Measurements from ENCODE around the gene TMEM9. TPM values are rescaled to one million over a fixed set of nuclear protein-coding genes. Genes with fewer than 3 reads are reported as not detected.

Gene TMEM9
- total and polyA plus RNA-seq, 8 donors, result 64.0 to 148 (median 133) TPM

DNA sequence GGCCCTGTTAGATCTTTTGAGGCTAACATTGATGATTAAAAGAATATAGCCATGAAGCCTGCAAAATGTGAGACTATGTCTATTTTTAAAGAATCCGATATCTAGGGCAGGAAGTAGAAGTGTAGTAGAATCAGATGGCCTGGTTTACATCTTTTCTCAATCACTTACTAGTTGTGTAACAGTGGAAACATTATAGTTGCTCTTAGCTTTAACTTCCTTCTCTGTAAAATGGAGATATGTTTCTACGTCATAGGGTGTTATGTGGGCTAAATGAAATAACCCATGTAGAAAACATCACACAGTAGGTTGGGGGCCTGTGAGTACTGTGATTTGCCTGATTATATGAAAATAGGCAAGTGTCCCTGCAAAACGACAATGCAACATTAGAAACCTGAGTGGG lies 31.9 kb upstream of the TMEM9 start:
- no peak overlapping the region for H3K27ac ChIP-seq
- no peaks in the 10 kb centered on the region for H3K36me3 ChIP-seq
- H3K4me1 ChIP-seq, result peaks cover 0 to 3% of the 10 kb centered on the region in 2 donors
- H3K4me3 ChIP-seq, result no peak overlapping the region
- TF ChIP-seq, protein P1, sequence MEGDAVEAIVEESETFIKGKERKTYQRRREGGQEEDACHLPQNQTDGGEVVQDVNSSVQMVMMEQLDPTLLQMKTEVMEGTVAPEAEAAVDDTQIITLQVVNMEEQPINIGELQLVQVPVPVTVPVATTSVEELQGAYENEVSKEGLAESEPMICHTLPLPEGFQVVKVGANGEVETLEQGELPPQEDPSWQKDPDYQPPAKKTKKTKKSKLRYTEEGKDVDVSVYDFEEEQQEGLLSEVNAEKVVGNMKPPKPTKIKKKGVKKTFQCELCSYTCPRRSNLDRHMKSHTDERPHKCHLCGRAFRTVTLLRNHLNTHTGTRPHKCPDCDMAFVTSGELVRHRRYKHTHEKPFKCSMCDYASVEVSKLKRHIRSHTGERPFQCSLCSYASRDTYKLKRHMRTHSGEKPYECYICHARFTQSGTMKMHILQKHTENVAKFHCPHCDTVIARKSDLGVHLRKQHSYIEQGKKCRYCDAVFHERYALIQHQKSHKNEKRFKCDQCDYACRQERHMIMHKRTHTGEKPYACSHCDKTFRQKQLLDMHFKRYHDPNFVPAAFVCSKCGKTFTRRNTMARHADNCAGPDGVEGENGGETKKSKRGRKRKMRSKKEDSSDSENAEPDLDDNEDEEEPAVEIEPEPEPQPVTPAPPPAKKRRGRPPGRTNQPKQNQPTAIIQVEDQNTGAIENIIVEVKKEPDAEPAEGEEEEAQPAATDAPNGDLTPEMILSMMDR (IDR thresholded peaks at IDR 0.05), result no peak
- peaks cover 0 to 7% of the 10 kb centered on the region in 2 donors for H3K27me3 ChIP-seq
- no peak for ATAC-seq
- H3K9me3 ChIP-seq, result no peaks in the 10 kb centered on the region
- intact Hi-C loops (cut with DNase I), result no loop called here
- peak in 1 of 4 donors; percentile 44 for DNase-seq

DNA sequence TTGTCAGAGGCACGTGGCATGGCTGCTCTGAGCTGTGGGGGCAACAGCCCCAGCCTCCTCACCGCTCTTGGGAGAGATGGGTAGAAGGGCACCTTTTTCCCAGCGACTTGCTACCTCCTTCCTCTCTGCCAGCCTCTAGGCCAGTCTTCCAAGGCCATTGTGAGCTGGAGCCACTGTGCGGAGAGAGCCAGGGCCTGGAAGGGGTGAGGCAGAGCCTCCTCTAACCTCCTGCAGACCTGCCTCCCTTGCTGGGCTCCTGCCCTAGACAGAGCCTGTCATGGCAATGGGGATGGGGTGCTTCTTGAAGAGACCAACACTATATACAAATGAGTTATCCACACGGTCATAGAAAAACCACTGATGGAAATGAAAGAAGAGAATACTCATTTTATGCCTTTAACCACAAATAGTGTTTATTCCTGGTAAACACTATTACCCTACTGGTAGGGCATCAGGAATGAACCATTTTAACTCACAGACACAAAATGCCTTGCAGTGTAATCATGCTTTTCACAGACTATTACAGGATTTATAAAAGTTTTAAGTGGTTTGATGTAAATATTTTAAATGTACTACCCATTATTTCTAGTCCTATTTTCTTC lies 31.4 kb upstream of the TMEM9 start:
- no peaks in the 10 kb centered on the region for H3K36me3 ChIP-seq
- H3K9me3 ChIP-seq, result no peaks in the 10 kb centered on the region
- H3K27ac ChIP-seq, result no peak overlapping the region
- peaks cover 0 to 1% of the 10 kb centered on the region in 2 donors for H3K27me3 ChIP-seq
- ATAC-seq (no peak), DNase-seq (no peak)
- intact Hi-C loops (cut with DNase I), result no loop called here
- H3K4me1 ChIP-seq, result peaks cover 0 to 3% of the 10 kb centered on the region in 2 donors
- TF ChIP-seq, protein P1 (IDR thresholded peaks at IDR 0.05), result no peak
- no peak overlapping the region for H3K4me3 ChIP-seq

DNA sequence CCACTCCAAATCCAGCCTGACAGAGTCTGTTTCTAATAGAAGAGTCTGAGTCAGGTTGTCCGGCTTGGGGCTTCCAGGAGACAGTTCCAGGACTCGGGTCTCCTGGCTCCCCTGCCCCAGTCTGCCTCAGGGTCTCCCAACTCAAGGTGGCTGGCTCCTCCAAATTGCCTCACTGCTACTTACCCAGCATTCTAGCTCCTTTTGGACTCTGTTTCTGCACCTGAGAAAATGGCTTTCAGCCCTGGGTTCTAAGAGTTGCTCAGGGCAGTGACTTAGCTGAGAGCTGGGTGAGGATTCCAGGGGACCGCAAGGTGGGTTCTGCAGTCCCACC lies 30.8 kb upstream of the TMEM9 start:
- no peaks in the 10 kb centered on the region for H3K9me3 ChIP-seq
- DNase-seq (no peak), ATAC-seq (no peak)
- H3K27me3 ChIP-seq, result no peaks in the 10 kb centered on the region
- TF ChIP-seq, protein P1 (IDR thresholded peaks at IDR 0.05), result no peak
- intact Hi-C loops (cut with DNase I), result no loop called here
- no peak overlapping the region for H3K27ac ChIP-seq
- no peaks in the 10 kb centered on the region for H3K36me3 ChIP-seq
- peaks cover 0 to 3% of the 10 kb centered on the region in 2 donors for H3K4me1 ChIP-seq
- no peak overlapping the region for H3K4me3 ChIP-seq

DNA sequence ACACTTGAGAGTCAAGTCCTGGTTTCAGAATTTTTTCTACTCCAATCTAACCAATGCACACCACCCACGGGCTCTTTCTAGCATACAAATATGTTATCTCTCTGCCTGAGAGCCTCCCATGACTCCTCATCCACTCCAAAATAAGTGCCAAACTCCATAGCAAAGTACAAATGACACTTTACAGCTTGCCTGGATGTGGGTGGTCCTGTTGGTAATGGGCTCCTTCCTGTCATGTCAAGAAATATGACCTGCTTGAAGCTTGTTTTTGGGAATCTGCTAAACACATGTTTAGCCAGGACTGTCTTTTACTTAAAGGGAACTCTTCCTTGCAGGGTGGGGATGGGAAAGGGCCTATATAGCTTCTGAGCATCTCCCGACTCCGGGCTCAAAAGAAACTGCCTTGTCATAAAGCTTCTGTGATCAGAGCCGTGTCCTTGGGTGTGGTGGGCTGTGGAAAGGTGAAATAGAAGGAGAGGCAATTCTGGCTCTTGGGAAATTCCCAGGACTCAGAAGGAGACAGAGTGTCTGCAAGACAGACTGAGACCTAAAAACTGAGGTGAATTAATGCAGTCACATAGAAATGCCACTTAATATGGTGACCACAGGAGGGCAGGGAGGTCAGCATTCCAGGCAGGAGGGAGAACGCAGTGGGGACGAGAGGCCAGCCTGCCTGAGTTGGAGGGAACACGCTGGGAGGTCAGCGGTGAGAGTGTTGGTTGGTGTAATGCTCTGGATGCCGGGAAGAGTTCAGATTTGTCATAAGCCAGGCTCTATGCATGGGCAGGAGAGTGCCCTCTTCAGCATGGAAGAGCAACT lies 30.2 kb upstream of the TMEM9 start:
- ATAC-seq (peak; percentile 83), DNase-seq (peak in 2 of 4 donors; percentile 74 to 82)
- TF ChIP-seq, protein P1 (IDR thresholded peaks at IDR 0.05), result peak in 1 of 2 donors; percentile 10
- Histone ChIP-seq H3K4me1 (peaks cover 0 to 3% of the 10 kb centered on the region in 2 donors), H3K36me3 (no peaks in the 10 kb centered on the region), H3K4me3 (no peak overlapping the region), H3K27me3 (no peaks in the 10 kb centered on the region), H3K9me3 (no peaks in the 10 kb centered on the region), H3K27ac (no peak overlapping the region)
- intact Hi-C loops (cut with DNase I), result no loop called here

DNA sequence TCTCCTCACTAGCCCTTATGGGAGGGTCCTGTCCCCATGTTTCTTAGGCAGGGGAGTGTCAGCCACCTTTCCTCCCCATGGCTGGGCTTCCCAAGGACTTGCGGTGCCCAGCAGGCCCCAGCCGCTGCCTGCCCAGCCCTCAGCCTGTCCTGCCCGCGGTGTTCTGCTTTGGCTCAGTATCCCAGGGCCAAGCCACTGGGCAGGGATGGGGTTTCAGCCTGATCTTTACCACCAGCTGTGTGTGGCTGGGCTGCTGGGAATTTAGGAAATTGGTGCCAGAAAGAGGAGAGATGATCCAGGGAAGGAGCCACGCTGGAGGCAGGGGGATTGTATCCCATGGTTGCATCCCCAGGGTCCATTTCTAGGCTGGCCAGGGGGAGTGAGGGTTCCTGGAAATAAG lies 29.5 kb upstream of the TMEM9 start:
- Histone ChIP-seq H3K27ac (no peak overlapping the region), H3K9me3 (no peaks in the 10 kb centered on the region), H3K27me3 (no peaks in the 10 kb centered on the region), H3K36me3 (no peaks in the 10 kb centered on the region), H3K4me1 (peaks cover 0 to 3% of the 10 kb centered on the region in 2 donors), H3K4me3 (no peak overlapping the region)
- peak in 2 of 4 donors; percentile 54 to 55 for DNase-seq
- ATAC-seq, result no peak
- TF ChIP-seq, protein P1 (IDR thresholded peaks at IDR 0.05), result no peak
- intact Hi-C loops (cut with DNase I), result no loop called here

All from left lung (tissue), 10 donors.